Uterus (tissue), 2 donors: ENCODE measurements around the gene GOLGA6A.

Experiments
- POLR2A ChIP-seq, 2 donors: fragments of 450-650 bp; IDR thresholded peaks; one replicate each; pipeline ENCODE4 v1.6.1; 2016; ENCODE audit warnings: antibody characterized with exemption in 2 of 2, mild to moderate bottlenecking in 1 of 2, moderate library complexity in 1 of 2
- TF ChIP-seq, protein P1 (sequence below), 4 experiments: fragments of 200-600 bp in 2 of 4; fragments of 450-650 bp in 2 of 4; sonication (generic) in 2 of 4; IDR thresholded peaks; one replicate each; pipeline ENCODE4 v1.5.1; 2016 to 2019; ENCODE audit warnings: antibody characterized with exemption in 4 of 4, mild to moderate bottlenecking in 2 of 4, moderate library complexity in 1 of 4

DNA sequence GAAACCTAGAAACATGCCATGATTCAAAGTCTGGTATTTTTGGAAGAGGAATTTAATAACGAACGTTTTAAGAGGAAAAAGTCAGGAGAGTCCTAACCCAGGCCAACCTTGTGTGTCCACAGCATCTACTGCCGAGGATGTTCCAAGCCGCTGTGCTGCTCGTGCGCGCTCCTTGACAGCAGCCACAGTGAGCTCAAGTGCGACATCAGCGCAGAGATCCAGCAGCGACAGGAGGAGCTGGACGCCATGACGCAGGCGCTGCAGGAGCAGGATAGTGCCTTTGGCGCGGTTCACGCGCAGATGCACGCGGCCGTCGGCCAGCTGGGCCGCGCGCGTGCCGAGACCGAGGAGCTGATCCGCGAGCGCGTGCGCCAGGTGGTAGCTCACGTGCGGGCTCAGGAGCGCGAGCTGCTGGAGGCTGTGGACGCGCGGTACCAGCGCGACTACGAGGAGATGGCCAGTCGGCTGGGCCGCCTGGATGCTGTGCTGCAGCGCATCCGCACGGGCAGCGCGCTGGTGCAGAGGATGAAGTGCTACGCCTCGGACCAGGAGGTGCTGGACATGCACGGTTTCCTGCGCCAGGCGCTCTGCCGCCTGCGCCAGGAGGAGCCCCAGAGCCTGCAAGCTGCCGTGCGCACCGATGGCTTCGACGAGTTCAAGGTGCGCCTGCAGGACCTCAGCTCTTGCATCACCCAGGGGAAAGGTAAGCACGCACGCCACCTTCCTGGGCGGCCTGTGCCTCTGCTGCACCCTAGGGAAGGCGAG, 59.5 kb downstream of the GOLGA6A start:
- no peak for TF ChIP-seq POLR2A (IDR thresholded peaks at IDR 0.05)
- TF ChIP-seq, protein P1, sequence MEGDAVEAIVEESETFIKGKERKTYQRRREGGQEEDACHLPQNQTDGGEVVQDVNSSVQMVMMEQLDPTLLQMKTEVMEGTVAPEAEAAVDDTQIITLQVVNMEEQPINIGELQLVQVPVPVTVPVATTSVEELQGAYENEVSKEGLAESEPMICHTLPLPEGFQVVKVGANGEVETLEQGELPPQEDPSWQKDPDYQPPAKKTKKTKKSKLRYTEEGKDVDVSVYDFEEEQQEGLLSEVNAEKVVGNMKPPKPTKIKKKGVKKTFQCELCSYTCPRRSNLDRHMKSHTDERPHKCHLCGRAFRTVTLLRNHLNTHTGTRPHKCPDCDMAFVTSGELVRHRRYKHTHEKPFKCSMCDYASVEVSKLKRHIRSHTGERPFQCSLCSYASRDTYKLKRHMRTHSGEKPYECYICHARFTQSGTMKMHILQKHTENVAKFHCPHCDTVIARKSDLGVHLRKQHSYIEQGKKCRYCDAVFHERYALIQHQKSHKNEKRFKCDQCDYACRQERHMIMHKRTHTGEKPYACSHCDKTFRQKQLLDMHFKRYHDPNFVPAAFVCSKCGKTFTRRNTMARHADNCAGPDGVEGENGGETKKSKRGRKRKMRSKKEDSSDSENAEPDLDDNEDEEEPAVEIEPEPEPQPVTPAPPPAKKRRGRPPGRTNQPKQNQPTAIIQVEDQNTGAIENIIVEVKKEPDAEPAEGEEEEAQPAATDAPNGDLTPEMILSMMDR (IDR thresholded peaks at IDR 0.05): no peak
